A549 (cell line): ENCODE data around the gene SBF1. TPM values are rescaled to one million over a fixed set of nuclear protein-coding genes. Genes with fewer than 3 reads are reported as not detected.

ENCODE experiments used
- ATAC-seq, 2 experiments: fragments of 200-7000 bp in 1 of 2; fragments of >200 bp in 1 of 2; cut with Nextera tagmentation in 1 of 2; cut with Tn5 transposase in 1 of 2; 3 replicates each; pipeline versions ENCODE4 v1.8.0 to v1.9.1; 2018 to 2020; ENCODE audit warnings: mild to moderate bottlenecking in 1 of 2, moderate library complexity in 1 of 2
- CTCF ChIA-PET: fragments of 300-600 bp; sonication (Branson Sonifier 250); formaldehyde crosslinking; extraction: SDS; loops from one replicate; lab custom pipeline; 2021; ENCODE audit warnings: antibody characterized with exemption, inconsistent platforms; lab: Yijun Ruan, JAX
- POLR2A ChIA-PET: fragments of 350-600 bp; formaldehyde crosslinking; extraction: SDS; loops from one replicate; lab custom pipeline; 2021; ENCODE audit warnings: antibody characterized with exemption, inconsistent platforms; lab: Yijun Ruan, JAX
- DNase-seq, 2 experiments: peaks; one replicate each; pipeline versions ENCODE4 v3.0.0 to v3.0.0-alpha.2; 2011 to 2016; ENCODE audit warnings: low read depth in 1 of 2, low spot score in 1 of 2
- FAIRE-seq: peaks from 2 replicates; lab custom pipeline; 2011; peaks lifted over from hg19 to GRCh38; lab: Jason Lieb, UNC
- H3K27ac ChIP-seq, 2 experiments: fragments of >200 bp; sonication (Bioruptor Twin); formaldehyde crosslinking; 3 replicates each; pipeline ENCODE4 v1.5.1; 2016 to 2017
- H3K4me1 ChIP-seq: fragments of >200 bp; sonication (Bioruptor Twin); formaldehyde crosslinking; 3 replicates; pipeline ENCODE4 v1.6.1; 2016
- H3K4me2 ChIP-seq: fragments of >200 bp; sonication (Bioruptor Twin); formaldehyde crosslinking; 3 replicates; pipeline ENCODE4 v1.6.1; 2016
- H3K4me3 ChIP-seq: fragments of >200 bp; sonication (Bioruptor Twin); formaldehyde crosslinking; 3 replicates; pipeline ENCODE4 v1.5.1; 2016
- H3K9me3 ChIP-seq: fragments of >200 bp; sonication (Bioruptor Twin); formaldehyde crosslinking; 3 replicates; pipeline ENCODE4 v1.6.1; 2016
- CBX2 ChIP-seq: fragments of 200-600 bp; sonication (generic); IDR thresholded peaks from 2 replicates; pipeline ENCODE4 v1.6.1; 2016; ENCODE audit warnings: low read depth, mild to moderate bottlenecking, borderline replicate concordance
- CHD4 ChIP-seq: fragments of 200-600 bp; sonication (generic); IDR thresholded peaks from 2 replicates; pipeline ENCODE4 v1.6.1; 2016; ENCODE audit warnings: antibody characterized with exemption, mild to moderate bottlenecking, borderline replicate concordance
- ESRRA ChIP-seq: fragments of 150-350 bp; IDR thresholded peaks from 2 replicates; pipeline ENCODE4 v1.6.1; 2014; ENCODE audit warnings: mild to moderate bottlenecking, low read length, borderline replicate concordance
- FOXS1 ChIP-seq: fragments of 250-450 bp; sonication (Bioruptor Pico); IDR thresholded peaks from 2 replicates; pipeline ENCODE4 v1.5.0; 2020; ENCODE audit warnings: mild to moderate bottlenecking, moderate library complexity
- GATA3 ChIP-seq: IDR thresholded peaks from 2 replicates; pipeline ENCODE4 v1.6.1; 2012; ENCODE audit warnings: borderline replicate concordance
- HDAC2 ChIP-seq: fragments of 200-600 bp; sonication (generic); IDR thresholded peaks from 2 replicates; pipeline ENCODE4 v1.6.1; 2016
- HEYL ChIP-seq: fragments of 250-450 bp; sonication (Bioruptor Pico); IDR thresholded peaks from 2 replicates; pipeline ENCODE4 v1.8.0; 2021; ENCODE audit warnings: mild to moderate bottlenecking, moderate library complexity
- HOXB13 ChIP-seq: fragments of 250-450 bp; sonication (Bioruptor Pico); IDR thresholded peaks from 2 replicates; pipeline ENCODE4 v1.5.0; 2020; ENCODE audit warnings: low read depth, mild to moderate bottlenecking, moderate library complexity
- HOXB5 ChIP-seq: fragments of 250-450 bp; sonication (Bioruptor Pico); IDR thresholded peaks from 2 replicates; pipeline ENCODE4 v1.5.0; 2020; ENCODE audit warnings: mild to moderate bottlenecking, moderate library complexity
- KDM1A ChIP-seq: fragments of 200-600 bp; sonication (generic); IDR thresholded peaks from 2 replicates; pipeline ENCODE4 v1.6.1; 2016; ENCODE audit warnings: low read depth, mild to moderate bottlenecking
- MYC ChIP-seq: IDR thresholded peaks from 2 replicates; pipeline ENCODE4 v1.6.1; 2012; ENCODE audit warnings: mild to moderate bottlenecking, inconsistent platforms, low read length, improper control_type of control experiment, borderline replicate concordance
- NR3C1 ChIP-seq: fragments of >200 bp; sonication (Bioruptor Twin); formaldehyde crosslinking; IDR thresholded peaks from 3 replicates; pipeline ENCODE4 v1.6.1; 2017
- PHF8 ChIP-seq: fragments of 200-600 bp; sonication (generic); IDR thresholded peaks from 2 replicates; pipeline ENCODE4 v1.6.1; 2016; ENCODE audit warnings: low read depth, mild to moderate bottlenecking, antibody characterized with exemption, moderate library complexity, borderline replicate concordance
- POLR2A ChIP-seq: IDR thresholded peaks from 2 replicates; pipeline ENCODE4 v1.6.1; 2012; ENCODE audit warnings: mild to moderate bottlenecking, low read length
- POLR2AphosphoS2 ChIP-seq: conservative IDR thresholded peaks from 2 replicates; pipeline ENCODE4 v1.6.1; 2012; ENCODE audit warnings: low read length, improper control_type of control experiment, inconsistent platforms
- RAD21 ChIP-seq, 2 experiments: fragments of >200 bp in 1 of 2; sonication (Bioruptor Twin) in 1 of 2; formaldehyde crosslinking in 1 of 2; IDR thresholded peaks in 1 of 2; conservative IDR thresholded peaks in 1 of 2; 2 replicates in 1 of 2; 3 replicates in 1 of 2; pipeline ENCODE4 v1.6.1; 2012 to 2018; ENCODE audit warnings: inconsistent platforms in 1 of 2
- RCOR1 ChIP-seq: fragments of 150-350 bp; IDR thresholded peaks from 2 replicates; pipeline ENCODE4 v1.6.1; 2014; ENCODE audit warnings: antibody characterized with exemption, low read length, low read depth
- RFX5 ChIP-seq: fragments of 450-650 bp; IDR thresholded peaks from 2 replicates; pipeline ENCODE4 v1.7.1; 2014; ENCODE audit warnings: antibody characterized with exemption, mild to moderate bottlenecking, moderate library complexity
- SREBF2 ChIP-seq: fragments of 450-650 bp; IDR thresholded peaks from 2 replicates; pipeline ENCODE4 v1.6.1; 2014; ENCODE audit warnings: mild to moderate bottlenecking, moderate library complexity
- TFCP2L1 ChIP-seq: fragments of 250-450 bp; sonication (Bioruptor Pico); IDR thresholded peaks from 2 replicates; pipeline ENCODE4 v1.5.0; 2021; ENCODE audit warnings: mild to moderate bottlenecking
- ZC3H11A ChIP-seq: fragments of 450-650 bp; IDR thresholded peaks from 2 replicates; pipeline ENCODE4 v1.6.1; 2014; ENCODE audit warnings: antibody characterized with exemption, mild to moderate bottlenecking
- ZFP36 ChIP-seq: fragments of 450-650 bp; IDR thresholded peaks from 2 replicates; pipeline ENCODE4 v1.6.1; 2014; ENCODE audit warnings: borderline replicate concordance; ENCODE audit not compliant: partially characterized antibody
- WGBS: methylation state at CpG from one replicate; pipeline ENCODE4 v1.1.6; 2017; ENCODE audit errors: missing lambda C conversion rate; 5-methylcytosine and 5-hydroxymethylcytosine counted together
- polyA plus RNA-seq, 4 experiments: library from polyadenylated mRNA; depleted of rRNA in 3 of 4; stranded (reverse); fragments of >200 nt; fragmentation: RNase III in 1 of 4; extraction: RNeasy Plus Mini Kit Qiagen cat#74134 plus additional on column Dnase treatment in 1 of 4; gene quantifications; 2 replicates in 3 of 4; 3 replicates in 1 of 4; pipeline ENCODE4 v1.2.3, GENCODE V29; 2011 to 2017
- TF ChIP-seq, protein P1 (sequence below): fragments of 150-350 bp; IDR thresholded peaks from 2 replicates; pipeline ENCODE4 v1.6.1; 2014; ENCODE audit warnings: low read depth, mild to moderate bottlenecking, low read length
- TF ChIP-seq, protein P2 (sequence below): IDR thresholded peaks from 2 replicates; pipeline ENCODE4 v1.6.1; 2012
- TF ChIP-seq, protein P3 (sequence below): fragments of >200 bp; sonication (Bioruptor Twin); formaldehyde crosslinking; IDR thresholded peaks from 3 replicates; pipeline ENCODE4 v1.6.1; 2016
- TF ChIP-seq, protein P4 (sequence below): fragments of 450-650 bp; IDR thresholded peaks from 2 replicates; pipeline ENCODE4 v1.6.1; 2014; ENCODE audit warnings: antibody characterized with exemption

Gene SBF1
- polyA plus RNA-seq, 2 of the 4 experiments (the other 2 are of a cell fraction), result 9.6 to 23.0 TPM

DNA sequence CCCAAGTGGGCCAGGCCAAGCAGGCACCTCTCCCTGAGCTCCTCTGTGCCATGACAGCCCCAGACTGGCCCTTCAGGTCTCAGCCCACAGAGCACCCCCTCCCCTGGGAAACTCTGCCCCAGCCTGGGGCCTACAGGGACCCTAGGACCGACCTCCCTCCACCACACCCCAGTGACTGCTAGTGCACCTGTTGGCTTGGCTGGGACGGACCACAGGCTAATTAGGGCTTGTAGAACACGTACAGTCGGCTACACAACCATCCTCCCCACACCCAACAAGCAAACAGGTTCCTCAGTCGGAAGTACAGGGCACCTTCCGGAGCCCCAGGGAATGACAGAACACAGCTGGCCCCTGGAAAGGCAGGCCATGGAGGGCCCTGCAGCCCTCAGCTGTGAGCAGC, 4.3 kb downstream of the SBF1 start:
- no peak for TF ChIP-seq HOXB13 (CRISPR knock-in tag)
- TF ChIP-seq, protein P1, sequence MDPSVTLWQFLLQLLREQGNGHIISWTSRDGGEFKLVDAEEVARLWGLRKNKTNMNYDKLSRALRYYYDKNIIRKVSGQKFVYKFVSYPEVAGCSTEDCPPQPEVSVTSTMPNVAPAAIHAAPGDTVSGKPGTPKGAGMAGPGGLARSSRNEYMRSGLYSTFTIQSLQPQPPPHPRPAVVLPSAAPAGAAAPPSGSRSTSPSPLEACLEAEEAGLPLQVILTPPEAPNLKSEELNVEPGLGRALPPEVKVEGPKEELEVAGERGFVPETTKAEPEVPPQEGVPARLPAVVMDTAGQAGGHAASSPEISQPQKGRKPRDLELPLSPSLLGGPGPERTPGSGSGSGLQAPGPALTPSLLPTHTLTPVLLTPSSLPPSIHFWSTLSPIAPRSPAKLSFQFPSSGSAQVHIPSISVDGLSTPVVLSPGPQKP, result no peak
- TF ChIP-seq RFX5, result no peak
- no peak for TF ChIP-seq CHD4
- TF ChIP-seq HDAC2, result no peak
- no peak for TF ChIP-seq ZFP36
- no peak for TF ChIP-seq ZC3H11A
- no peak for TF ChIP-seq TFCP2L1 (CRISPR knock-in tag)
- no peak for TF ChIP-seq KDM1A
- no peak for TF ChIP-seq NR3C1
- ATAC-seq, result no peak
- Histone ChIP-seq H3K4me2 (no peak overlapping the region), H3K4me1 (peaks cover 16% of the 10 kb centered on the region; the same call in 1 of the 3 replicates), H3K9me3 (no peaks in the 10 kb centered on the region), H3K4me3 (no peak overlapping the region), H3K27ac (no peak overlapping the region)
- POLR2A ChIA-PET, result no interaction called here
- 94% methylated on average over 4 of the region's 6 CpGs for WGBS
- CTCF ChIA-PET, result interaction anchor here (0.6 to 1.1 kb wide), 2 partner anchors 95 to 150 kb away, joined by 3 to 4 read pairs; no protein-coding TSS in a partner anchor
- DNase-seq, result no peak
- FAIRE-seq, result no peak

DNA sequence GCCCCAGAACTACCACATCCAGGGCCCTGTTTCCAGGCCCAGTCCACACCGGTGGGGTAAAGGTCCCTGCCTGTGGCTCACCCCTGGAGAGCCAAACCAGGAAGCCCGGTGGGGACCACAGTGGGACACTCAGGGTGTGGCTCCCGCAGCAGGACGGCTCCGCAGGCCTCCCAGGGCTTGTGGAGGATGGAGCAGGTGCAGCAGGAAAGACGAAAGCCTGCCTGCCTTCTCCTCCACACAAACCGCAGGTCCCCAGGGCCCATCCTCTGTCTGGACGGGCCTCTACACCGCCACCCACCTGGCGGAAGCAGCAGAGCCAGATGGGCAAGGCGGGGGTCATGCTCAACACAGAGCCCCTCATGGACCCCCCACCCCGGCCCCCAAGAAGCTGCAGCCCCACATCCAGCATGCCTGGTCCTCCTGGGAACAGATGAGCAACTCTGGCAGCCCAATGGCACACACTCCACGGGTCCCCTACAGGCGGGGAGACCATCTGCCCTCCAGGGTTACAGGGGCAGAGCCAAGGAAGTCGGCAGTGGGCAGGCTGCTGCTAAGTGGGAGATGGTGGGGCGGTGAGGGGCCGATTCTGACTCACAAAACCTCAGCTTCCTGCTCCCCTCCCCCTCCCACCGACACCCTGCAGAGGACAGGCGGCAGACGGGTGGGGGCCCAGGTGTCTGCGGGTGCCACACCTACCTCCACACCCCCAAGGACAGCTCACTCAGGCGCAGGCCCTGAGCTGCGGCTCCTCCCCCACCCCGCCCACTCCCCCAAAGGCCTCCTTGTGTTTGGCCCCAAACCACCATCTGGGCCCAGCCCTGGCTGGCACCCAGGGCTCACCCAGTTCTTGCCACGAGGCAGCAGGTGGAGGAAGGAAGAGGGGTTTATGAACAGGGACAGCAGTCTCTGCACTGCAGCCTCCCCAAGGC, 5.2 kb downstream of the SBF1 start:
- TF ChIP-seq SREBF2 (no peak), ZC3H11A (no peak), PHF8 (no peak), GATA3 (no peak), RAD21 (conservative IDR thresholded peaks at IDR 0.05 in 1 of 2, IDR thresholded peaks at IDR 0.05 in 1 of 2) (no peak), ZFP36 (no peak), KDM1A (no peak), FOXS1 (CRISPR knock-in tag) (no peak), RCOR1 (no peak), HEYL (no peak), POLR2AphosphoS2 (no peak), POLR2A (no peak), MYC (no peak), CBX2 (no peak), ESRRA (no peak), HOXB5 (CRISPR knock-in tag) (no peak)
- TF ChIP-seq, protein P2, sequence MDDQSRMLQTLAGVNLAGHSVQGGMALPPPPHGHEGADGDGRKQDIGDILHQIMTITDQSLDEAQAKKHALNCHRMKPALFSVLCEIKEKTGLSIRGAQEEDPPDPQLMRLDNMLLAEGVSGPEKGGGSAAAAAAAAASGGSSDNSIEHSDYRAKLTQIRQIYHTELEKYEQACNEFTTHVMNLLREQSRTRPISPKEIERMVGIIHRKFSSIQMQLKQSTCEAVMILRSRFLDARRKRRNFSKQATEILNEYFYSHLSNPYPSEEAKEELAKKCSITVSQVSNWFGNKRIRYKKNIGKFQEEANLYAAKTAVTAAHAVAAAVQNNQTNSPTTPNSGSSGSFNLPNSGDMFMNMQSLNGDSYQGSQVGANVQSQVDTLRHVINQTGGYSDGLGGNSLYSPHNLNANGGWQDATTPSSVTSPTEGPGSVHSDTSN, result no peak
- TF ChIP-seq, protein P3, sequence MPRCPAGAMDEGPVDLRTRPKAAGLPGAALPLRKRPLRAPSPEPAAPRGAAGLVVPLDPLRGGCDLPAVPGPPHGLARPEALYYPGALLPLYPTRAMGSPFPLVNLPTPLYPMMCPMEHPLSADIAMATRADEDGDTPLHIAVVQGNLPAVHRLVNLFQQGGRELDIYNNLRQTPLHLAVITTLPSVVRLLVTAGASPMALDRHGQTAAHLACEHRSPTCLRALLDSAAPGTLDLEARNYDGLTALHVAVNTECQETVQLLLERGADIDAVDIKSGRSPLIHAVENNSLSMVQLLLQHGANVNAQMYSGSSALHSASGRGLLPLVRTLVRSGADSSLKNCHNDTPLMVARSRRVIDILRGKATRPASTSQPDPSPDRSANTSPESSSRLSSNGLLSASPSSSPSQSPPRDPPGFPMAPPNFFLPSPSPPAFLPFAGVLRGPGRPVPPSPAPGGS, result no peak
- TF ChIP-seq, protein P4, sequence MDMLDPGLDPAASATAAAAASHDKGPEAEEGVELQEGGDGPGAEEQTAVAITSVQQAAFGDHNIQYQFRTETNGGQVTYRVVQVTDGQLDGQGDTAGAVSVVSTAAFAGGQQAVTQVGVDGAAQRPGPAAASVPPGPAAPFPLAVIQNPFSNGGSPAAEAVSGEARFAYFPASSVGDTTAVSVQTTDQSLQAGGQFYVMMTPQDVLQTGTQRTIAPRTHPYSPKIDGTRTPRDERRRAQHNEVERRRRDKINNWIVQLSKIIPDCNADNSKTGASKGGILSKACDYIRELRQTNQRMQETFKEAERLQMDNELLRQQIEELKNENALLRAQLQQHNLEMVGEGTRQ, result no peak
- no peak for FAIRE-seq
- H3K27ac ChIP-seq, result no peak overlapping the region
- H3K9me3 ChIP-seq, result no peaks in the 10 kb centered on the region
- DNase-seq, result no peak
- WGBS, result 65% methylated on average over 10 of the region's 25 CpGs
- POLR2A ChIA-PET, result no interaction called here
- H3K4me2 ChIP-seq, result no peak overlapping the region
- peaks cover 13% of the 10 kb centered on the region; the same call in 1 of the 3 replicates for H3K4me1 ChIP-seq
- no peak for ATAC-seq
- CTCF ChIA-PET, result interaction anchor here (1.1 to 1.3 kb wide), 2 partner anchors 28 to 151 kb away, joined by 3 to 5 read pairs; no protein-coding TSS in a partner anchor
- H3K4me3 ChIP-seq, result no peak overlapping the region
